HCT116 (cell line): ENCODE data around the gene NKAP. TPM values are rescaled to one million over a fixed set of nuclear protein-coding genes. Genes with fewer than 3 reads are reported as not detected.

Experiments
- ATAC-seq: fragments of 200-7000 bp; cut with Tn5 transposase; 2 replicates; pipeline ENCODE4 v1.9.1; 2020; ENCODE audit warnings: mild to moderate bottlenecking, moderate library complexity
- BruUV-seq: library from RNA; stranded (reverse); fragments of 400-500 nt; replicated peaks from 2 replicates; lab custom pipeline; 2021; lab: Mats Ljungman, UMichigan
- CTCF ChIA-PET: fragments of 300-600 bp; sonication (Branson Sonifier 250); formaldehyde crosslinking; loops from one replicate; lab custom pipeline; 2021; ENCODE audit warnings: antibody characterized with exemption; lab: Charles Lee
- POLR2A ChIA-PET: fragments of 300-600, 350-600 bp; sonication (Branson Sonifier 250); formaldehyde crosslinking; loops from one replicate; lab custom pipeline; 2021; ENCODE audit warnings: antibody characterized with exemption; lab: Charles Lee
- RAD21 ChIA-PET, 2 experiments: fragments of 300-600 bp; sonication (Branson Sonifier 250); formaldehyde crosslinking; loops; one replicate each; lab custom pipeline; 2023; ENCODE audit warnings: low total read pairs in 2 of 2; ENCODE audit not compliant: uncharacterized antibody in 2 of 2, unreplicated experiment in 2 of 2, low non-redundant PET in 1 of 2; lab: Charles Lee
- DNase-seq: peaks from one replicate; pipeline ENCODE4 v3.0.0-alpha.2; 2010; ENCODE audit warnings: low read depth, low spot score
- H2AFZ ChIP-seq: fragments of 200-600 bp; shearing (Covaris generic), sonication (generic); 2 replicates; pipeline ENCODE4 v1.6.1; 2017; ENCODE audit warnings: low read depth, mixed run types, mixed read lengths, antibody characterized with exemption, low read length; ENCODE audit not compliant: poor library complexity, severe bottlenecking
- H3K27ac ChIP-seq: 2 replicates; pipeline ENCODE4 v1.5.1; 2012; ENCODE audit warnings: low read depth, low read length
- H3K27me3 ChIP-seq: fragments of 200-600 bp; sonication (generic); 2 replicates; pipeline ENCODE4 v1.6.1; 2016; ENCODE audit warnings: mixed run types, low read length, mixed read lengths; ENCODE audit not compliant: insufficient read depth
- H3K36me3 ChIP-seq, 2 experiments: fragments of 200-500 bp in 1 of 2; fragments of 200-600 bp in 1 of 2; sonication (Bioruptor generic) in 1 of 2; sonication (generic) in 1 of 2; 2 replicates each; pipeline versions ENCODE4 v1.5.1 to v1.6.1; 2014 to 2016; ENCODE audit warnings: low read length in 2 of 2, inconsistent platforms in 1 of 2, mixed read lengths in 1 of 2, mixed run types in 1 of 2; ENCODE audit not compliant: insufficient read depth in 2 of 2, control insufficient read depth in 1 of 2
- H3K4me1 ChIP-seq, 2 experiments: fragments of 200-600 bp in 1 of 2; sonication (generic) in 1 of 2; 2 replicates each; pipeline versions ENCODE4 v1.5.1 to v1.6.1; 2012 to 2017; ENCODE audit warnings: low read length in 2 of 2, inconsistent platforms in 1 of 2, mild to moderate bottlenecking in 1 of 2, mixed read lengths in 1 of 2, mixed run types in 1 of 2, moderate library complexity in 1 of 2; ENCODE audit not compliant: insufficient read depth in 2 of 2, control insufficient read depth in 1 of 2
- H3K4me2 ChIP-seq: fragments of 200-600 bp; sonication (generic); 2 replicates; pipeline ENCODE4 v1.6.1; 2017; ENCODE audit warnings: mixed run types, low read length, mixed read lengths
- H3K4me3 ChIP-seq, 2 experiments: fragments of 200-600 bp in 1 of 2; sonication (generic) in 1 of 2; replicated peaks in 1 of 2; 2 replicates each; pipeline ENCODE4 v1.5.1; 2011 to 2016; ENCODE audit warnings: low read length in 2 of 2, control low read depth in 1 of 2, low read depth in 1 of 2, mild to moderate bottlenecking in 1 of 2, mixed read lengths in 1 of 2, mixed run types in 1 of 2
- H3K79me2 ChIP-seq: fragments of 200-600 bp; sonication (generic); 2 replicates; pipeline ENCODE4 v1.6.1; 2017; ENCODE audit warnings: mild to moderate bottlenecking, mixed run types, low read length, moderate library complexity, mixed read lengths; ENCODE audit not compliant: insufficient read depth
- H3K9ac ChIP-seq: fragments of 200-600 bp; sonication (generic); 2 replicates; pipeline ENCODE4 v1.6.1; 2016; ENCODE audit warnings: low read length, mixed read lengths
- H3K9me2 ChIP-seq: fragments of 200-600 bp; sonication (generic), shearing (Covaris generic); 2 replicates; pipeline ENCODE4 v1.6.1; 2017; ENCODE audit warnings: mixed run types, mild to moderate bottlenecking, moderate library complexity; ENCODE audit not compliant: insufficient read depth
- H3K9me3 ChIP-seq, 2 experiments: fragments of 200-500 bp in 1 of 2; fragments of 200-600 bp in 1 of 2; sonication (Bioruptor generic) in 1 of 2; sonication (generic) in 1 of 2; 2 replicates each; pipeline ENCODE4 v1.6.1; 2014 to 2017; ENCODE audit warnings: low read length in 2 of 2, mixed read lengths in 2 of 2, inconsistent platforms in 1 of 2, low read depth in 1 of 2, mild to moderate bottlenecking in 1 of 2, mixed run types in 1 of 2, moderate library complexity in 1 of 2; ENCODE audit not compliant: control insufficient read depth in 1 of 2, insufficient read depth in 1 of 2
- H4K20me1 ChIP-seq: fragments of 200-600 bp; sonication (generic), shearing (Covaris generic); 2 replicates; pipeline ENCODE4 v1.6.1; 2017; ENCODE audit warnings: mixed run types, mild to moderate bottlenecking, moderate library complexity; ENCODE audit not compliant: insufficient read depth
- EGR1 ChIP-seq: IDR thresholded peaks from 2 replicates; pipeline ENCODE4 v1.6.1; 2012; ENCODE audit warnings: low read depth
- ELF1 ChIP-seq: IDR thresholded peaks from 2 replicates; pipeline ENCODE4 v1.6.1; 2012; ENCODE audit warnings: low read depth, borderline replicate concordance
- EZH2 ChIP-seq: fragments of 200-600 bp; sonication (generic); IDR thresholded peaks from 2 replicates; pipeline ENCODE4 v1.6.1; 2017; ENCODE audit warnings: antibody characterized with exemption, mixed run types
- EZH2phosphoT487 ChIP-seq: fragments of 200-600 bp; IDR thresholded peaks from 2 replicates; pipeline ENCODE4 v1.6.1; 2018; ENCODE audit warnings: antibody characterized with exemption, borderline replicate concordance
- JUND ChIP-seq: IDR thresholded peaks from 2 replicates; pipeline ENCODE4 v1.6.1; 2012
- POLR2A ChIP-seq: IDR thresholded peaks from 2 replicates; pipeline ENCODE4 v1.7.0; 2011; ENCODE audit warnings: borderline replicate concordance; ENCODE audit not compliant: insufficient read depth, insufficient read length; ENCODE audit errors: extremely low read depth
- RAD21 ChIP-seq: IDR thresholded peaks from 2 replicates; pipeline ENCODE4 v1.6.1; 2012; ENCODE audit warnings: low read depth, mild to moderate bottlenecking
- SIN3A ChIP-seq: IDR thresholded peaks from 2 replicates; pipeline ENCODE4 v1.6.1; 2012; ENCODE audit warnings: low read depth
- SP1 ChIP-seq: IDR thresholded peaks from 2 replicates; pipeline ENCODE4 v1.6.1; 2012; ENCODE audit warnings: low read depth
- SRF ChIP-seq: IDR thresholded peaks from 2 replicates; pipeline ENCODE4 v1.6.1; 2012; ENCODE audit warnings: low read depth
- TCF7L2 ChIP-seq: IDR thresholded peaks from 2 replicates; pipeline ENCODE4 v1.7.0; 2011; ENCODE audit warnings: borderline replicate concordance, inconsistent platforms; ENCODE audit not compliant: insufficient read depth, insufficient read length; ENCODE audit errors: extremely low read depth
- YY1 ChIP-seq: IDR thresholded peaks from 2 replicates; pipeline ENCODE4 v1.6.1; 2011; ENCODE audit warnings: low read length, low read depth, moderate library complexity, mild to moderate bottlenecking; ENCODE audit not compliant: insufficient replicate concordance; ENCODE audit errors: extremely low read depth
- ZFX ChIP-seq: fragments of 450-650 bp; IDR thresholded peaks from 2 replicates; pipeline ENCODE4 v1.6.1; 2017
- ZNF274 ChIP-seq: fragments of 200-500 bp; sonication (Bioruptor generic); IDR thresholded peaks from 2 replicates; pipeline ENCODE4 v1.6.1; 2014; ENCODE audit warnings: mild to moderate bottlenecking, low read depth, low read length, inconsistent platforms
- intact Hi-C: fragments of 100-400 bp; cut with micrococcal nuclease; formaldehyde crosslinking; loops from 2 replicates; pipeline ENCODE4 v1.10.0; 2022
- total RNA-seq: library from RNA; stranded (reverse); gene quantifications from one replicate; pipeline ENCODE4 v1.2.1, GENCODE V29; 2021; ENCODE audit not compliant: unreplicated experiment
- TF ChIP-seq, protein P1 (sequence below), 3 experiments: fragments of 200-600 bp in 1 of 3; sonication (generic) in 1 of 3; IDR thresholded peaks in 2 of 3; conservative IDR thresholded peaks in 1 of 3; 2 replicates each; pipeline ENCODE4 v1.5.1; 2012 to 2017; ENCODE audit warnings: low read depth in 2 of 3, low read length in 2 of 3, antibody characterized with exemption in 1 of 3, borderline replicate concordance in 1 of 3, control low read depth in 1 of 3, mild to moderate bottlenecking in 1 of 3, mixed read lengths in 1 of 3, mixed run types in 1 of 3, moderate library complexity in 1 of 3; ENCODE audit not compliant: insufficient read depth in 1 of 3
- TF ChIP-seq, protein P2 (sequence below): IDR thresholded peaks from 2 replicates; pipeline ENCODE4 v1.6.1; 2012

NKAP gene
- total RNA-seq, 1 experiment from 2014 or later = 9.3 TPM

DNA sequence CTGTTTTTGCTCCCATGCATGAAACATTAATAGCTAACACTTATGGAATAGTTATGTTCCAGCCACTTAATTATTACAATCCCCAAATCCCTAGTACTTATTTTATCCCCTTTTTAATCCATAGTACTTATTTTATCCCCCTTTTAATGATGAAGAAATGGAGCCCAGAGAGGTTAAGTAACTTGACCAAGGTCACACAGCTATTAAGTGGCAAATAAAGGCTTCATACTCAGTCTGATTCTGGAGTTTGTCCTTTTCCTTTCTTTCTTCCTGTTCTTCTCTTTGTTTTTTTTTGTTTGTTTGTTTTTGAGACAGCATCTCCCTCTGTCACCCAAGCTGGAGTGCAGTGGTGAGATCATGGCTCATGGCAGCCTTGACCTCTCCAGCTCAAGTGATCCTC lies 2.2 kb downstream of the NKAP start (continued):
- TF ChIP-seq SIN3A = no peak
- no peak for TF ChIP-seq EZH2phosphoT487
- TF ChIP-seq, protein P1, sequence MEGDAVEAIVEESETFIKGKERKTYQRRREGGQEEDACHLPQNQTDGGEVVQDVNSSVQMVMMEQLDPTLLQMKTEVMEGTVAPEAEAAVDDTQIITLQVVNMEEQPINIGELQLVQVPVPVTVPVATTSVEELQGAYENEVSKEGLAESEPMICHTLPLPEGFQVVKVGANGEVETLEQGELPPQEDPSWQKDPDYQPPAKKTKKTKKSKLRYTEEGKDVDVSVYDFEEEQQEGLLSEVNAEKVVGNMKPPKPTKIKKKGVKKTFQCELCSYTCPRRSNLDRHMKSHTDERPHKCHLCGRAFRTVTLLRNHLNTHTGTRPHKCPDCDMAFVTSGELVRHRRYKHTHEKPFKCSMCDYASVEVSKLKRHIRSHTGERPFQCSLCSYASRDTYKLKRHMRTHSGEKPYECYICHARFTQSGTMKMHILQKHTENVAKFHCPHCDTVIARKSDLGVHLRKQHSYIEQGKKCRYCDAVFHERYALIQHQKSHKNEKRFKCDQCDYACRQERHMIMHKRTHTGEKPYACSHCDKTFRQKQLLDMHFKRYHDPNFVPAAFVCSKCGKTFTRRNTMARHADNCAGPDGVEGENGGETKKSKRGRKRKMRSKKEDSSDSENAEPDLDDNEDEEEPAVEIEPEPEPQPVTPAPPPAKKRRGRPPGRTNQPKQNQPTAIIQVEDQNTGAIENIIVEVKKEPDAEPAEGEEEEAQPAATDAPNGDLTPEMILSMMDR (IDR thresholded peaks at IDR 0.05 in 2 of 3, conservative IDR thresholded peaks at IDR 0.05 in 1 of 3; ENCODE audit: borderline replicate concordance in 1 of 3, insufficient read depth in 1 of 3, low read depth in 2 of 3, low read length in 2 of 3) = no peak
- TF ChIP-seq ZNF274 = no peak
- no peak for TF ChIP-seq SP1
- TF ChIP-seq ELF1 = no peak
- no peak for TF ChIP-seq EGR1
- no peak for TF ChIP-seq ZFX
- TF ChIP-seq YY1 = no peak
- no peak for TF ChIP-seq EZH2
- TF ChIP-seq, protein P2, sequence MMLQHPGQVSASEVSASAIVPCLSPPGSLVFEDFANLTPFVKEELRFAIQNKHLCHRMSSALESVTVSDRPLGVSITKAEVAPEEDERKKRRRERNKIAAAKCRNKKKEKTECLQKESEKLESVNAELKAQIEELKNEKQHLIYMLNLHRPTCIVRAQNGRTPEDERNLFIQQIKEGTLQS = no peak

DNA sequence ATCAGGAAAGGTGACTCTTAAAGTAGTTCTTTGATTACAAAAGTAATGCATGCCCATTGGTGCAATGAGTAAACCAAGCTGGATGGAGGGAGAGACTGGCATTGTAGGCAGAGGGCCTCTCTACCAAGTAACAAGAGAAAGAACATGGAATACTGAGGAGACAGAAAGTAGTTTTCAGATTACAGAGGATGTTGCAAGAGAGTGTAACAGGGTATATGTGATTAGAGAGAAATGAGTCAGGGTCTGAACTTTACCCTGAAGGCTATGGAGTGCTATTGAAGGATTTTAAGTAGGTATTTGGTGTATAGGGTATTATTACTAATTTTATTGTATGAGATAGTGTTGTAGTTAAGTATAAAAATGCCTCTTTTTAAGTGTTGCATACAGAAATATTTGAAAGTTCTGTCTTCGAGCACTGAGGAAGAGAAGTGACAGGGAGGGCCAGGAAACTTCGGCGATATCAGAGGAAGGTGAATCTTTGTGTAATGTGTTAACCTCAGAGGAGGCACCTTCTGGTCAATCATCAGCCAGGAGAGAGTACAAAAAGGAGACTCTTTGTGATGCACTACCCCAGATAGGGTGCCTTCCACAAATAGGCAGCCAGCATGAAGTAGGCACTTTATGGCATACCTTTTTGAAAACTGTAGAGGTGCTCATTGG lies 8.2 kb downstream of the NKAP start:
- RAD21 ChIA-PET = no interaction called here
- H3K36me3 ChIP-seq = no peaks in the 10 kb centered on the region; a peak in 2 of 4 replicates
- intact Hi-C loops = no loop called here
- H3K9me3 ChIP-seq = no peaks in the 10 kb centered on the region
- DNase-seq (no peak), ATAC-seq (no peak)
- H3K4me2 ChIP-seq = no peak overlapping the region
- CTCF ChIA-PET = no interaction called here
- H3K79me2 ChIP-seq = no peaks in the 10 kb centered on the region
- TF ChIP-seq RAD21 (no peak), TCF7L2 (no peak), JUND (no peak), SIN3A (no peak), SRF (no peak), ZNF274 (no peak), POLR2A (no peak), ZFX (no peak)
- TF ChIP-seq, protein P1 (IDR thresholded peaks at IDR 0.05 in 2 of 3, conservative IDR thresholded peaks at IDR 0.05 in 1 of 3; ENCODE audit: borderline replicate concordance in 1 of 3, insufficient read depth in 1 of 3, low read depth in 2 of 3, low read length in 2 of 3) = no peak
- TF ChIP-seq, protein P2 = no peak
- H3K9ac ChIP-seq = no peak overlapping the region
- no peaks in the 10 kb centered on the region for H4K20me1 ChIP-seq
- BruUV-seq = no TSS peak
- H3K4me1 ChIP-seq = no peaks in the 10 kb centered on the region
- no peaks in the 10 kb centered on the region for H3K9me2 ChIP-seq
- H3K27ac ChIP-seq = no peak overlapping the region
- no peaks in the 10 kb centered on the region for H3K27me3 ChIP-seq
- no peak overlapping the region for H2AFZ ChIP-seq
- no peak overlapping the region for H3K4me3 ChIP-seq
- POLR2A ChIA-PET = no interaction called here
